Esophagus (tissue), 2 donors: ENCODE data around the gene EHBP1. TPM values are rescaled to one million over a fixed set of nuclear protein-coding genes. Genes with fewer than 3 reads are reported as not detected.

Experiments
- H3K27ac ChIP-seq, 2 donors: one replicate each; pipeline ENCODE4 v1.5.1; 2013; ENCODE audit warnings: low read depth in 2 of 2, mild to moderate bottlenecking in 2 of 2, inconsistent platforms in 1 of 2, low read length in 1 of 2, moderate library complexity in 1 of 2
- H3K27me3 ChIP-seq, 2 donors: one replicate each; pipeline ENCODE4 v1.6.1; 2013; ENCODE audit warnings: low read length in 2 of 2, control low read depth in 1 of 2, mild to moderate bottlenecking in 1 of 2; ENCODE audit not compliant: insufficient read depth in 2 of 2, control insufficient read depth in 1 of 2
- H3K36me3 ChIP-seq, 2 donors: one replicate each; pipeline ENCODE4 v1.6.1; 2013; ENCODE audit warnings: low read length in 1 of 2; ENCODE audit not compliant: control insufficient read depth in 2 of 2, insufficient read depth in 2 of 2
- H3K4me1 ChIP-seq, 2 donors: one replicate each; pipeline ENCODE4 v1.6.1; 2013; ENCODE audit warnings: low read length in 1 of 2; ENCODE audit not compliant: control insufficient read depth in 2 of 2, insufficient read depth in 2 of 2
- H3K4me3 ChIP-seq, 2 donors: one replicate each; pipeline ENCODE4 v1.5.1; 2013; ENCODE audit warnings: low read length in 2 of 2, mild to moderate bottlenecking in 2 of 2, low read depth in 1 of 2, moderate library complexity in 1 of 2
- H3K9me3 ChIP-seq, 2 donors: one replicate each; pipeline ENCODE4 v1.6.1; 2013; ENCODE audit warnings: mild to moderate bottlenecking in 2 of 2, low read depth in 1 of 2, low read length in 1 of 2, moderate library complexity in 1 of 2; ENCODE audit not compliant: control insufficient read depth in 2 of 2, insufficient read depth in 1 of 2
- WGBS, 2 donors: extraction: QIAGEN DNeasy Blood & Tissue Kit; methylation state at CpG; one replicate each; pipeline ENCODE4 v1.1.7; 2013; 5-methylcytosine and 5-hydroxymethylcytosine counted together
- polyA plus RNA-seq, 2 donors: library from polyadenylated mRNA; stranded (reverse); fragments of 200-250 nt; gene quantifications; one replicate each; pipeline ENCODE4 v1.2.3, GENCODE V29; 2013
- donor health status: healthy with polysubstance abuse.
- donor health status: Bipolar disorder and iron deficiency.

EHBP1 gene
- polyA plus RNA-seq, 2 donors = 14.1 to 28.9 TPM

- H3K36me3 ChIP-seq = peaks cover 0 to 9% of the 10 kb centered on the region in 2 donors
- H3K4me3 ChIP-seq = no peak overlapping the region
- WGBS, 2 donors = 61 to 87% methylated on average over 1 of the region's 1 CpG
- H3K27me3 ChIP-seq = no peaks in the 10 kb centered on the region
- peaks cover 0 to 2% of the 10 kb centered on the region in 2 donors for H3K4me1 ChIP-seq
- no peak overlapping the region for H3K27ac ChIP-seq
- H3K9me3 ChIP-seq = no peaks in the 10 kb centered on the region
Observed at GRCh38 chr2:62998949-62999348, 293.4 kb downstream of the EHBP1 start.

GRCh38 chr2:62999905-63000304 is 294.4 kb downstream of the EHBP1 start:
- Histone ChIP-seq H3K9me3 (no peaks in the 10 kb centered on the region), H3K36me3 (peaks cover 0 to 4% of the 10 kb centered on the region in 2 donors), H3K4me1 (peaks cover 0 to 2% of the 10 kb centered on the region in 2 donors), H3K4me3 (no peak overlapping the region), H3K27ac (no peak overlapping the region), H3K27me3 (no peaks in the 10 kb centered on the region)
- WGBS, 2 donors = 63% methylated on average over 1 of the region's 1 CpG

GRCh38 chr2:63000801-63001200 is 295.3 kb downstream of the EHBP1 start:
- H3K4me3 ChIP-seq = no peak overlapping the region
- peaks cover 0 to 4% of the 10 kb centered on the region in 2 donors for H3K36me3 ChIP-seq
- peaks cover 0 to 2% of the 10 kb centered on the region in 2 donors for H3K4me1 ChIP-seq
- WGBS, 2 donors = 87 to 93% methylated on average over 1 of the region's 1 CpG
- H3K9me3 ChIP-seq = no peaks in the 10 kb centered on the region
- H3K27ac ChIP-seq = no peak overlapping the region
- no peaks in the 10 kb centered on the region for H3K27me3 ChIP-seq

GRCh38 chr2:63001576-63001975 is 296.1 kb downstream of the EHBP1 start:
- Histone ChIP-seq H3K4me3 (no peak overlapping the region), H3K9me3 (no peaks in the 10 kb centered on the region), H3K36me3 (peaks cover 0 to 2% of the 10 kb centered on the region in 2 donors), H3K27ac (no peak overlapping the region), H3K27me3 (no peaks in the 10 kb centered on the region), H3K4me1 (peaks cover 0 to 2% of the 10 kb centered on the region in 2 donors)

GRCh38 chr2:63003351-63003750 is 297.8 kb downstream of the EHBP1 start:
- WGBS, 2 donors = 89 to 91% methylated on average over 4 of the region's 4 CpGs
- H3K36me3 ChIP-seq = no peaks in the 10 kb centered on the region
- no peak overlapping the region for H3K4me3 ChIP-seq
- H3K27ac ChIP-seq = no peak overlapping the region
- no peaks in the 10 kb centered on the region for H3K9me3 ChIP-seq
- H3K27me3 ChIP-seq = no peaks in the 10 kb centered on the region
- peaks cover 0 to 2% of the 10 kb centered on the region in 2 donors for H3K4me1 ChIP-seq

- Histone ChIP-seq H3K27me3 (no peaks in the 10 kb centered on the region), H3K27ac (no peak overlapping the region), H3K36me3 (no peaks in the 10 kb centered on the region), H3K9me3 (no peaks in the 10 kb centered on the region), H3K4me3 (no peak overlapping the region), H3K4me1 (no peaks in the 10 kb centered on the region)
Observed at GRCh38 chr2:63007813-63008458, 302.4 kb downstream of the EHBP1 start.

- Histone ChIP-seq H3K27me3 (no peaks in the 10 kb centered on the region), H3K4me3 (no peak overlapping the region), H3K9me3 (no peaks in the 10 kb centered on the region), H3K36me3 (no peaks in the 10 kb centered on the region), H3K4me1 (no peaks in the 10 kb centered on the region), H3K27ac (no peak overlapping the region)
- WGBS, 2 donors = 90 to 93% methylated on average over 1 of the region's 1 CpG
Observed at GRCh38 chr2:63008838-63009237, 303.3 kb downstream of the EHBP1 start.

DNA sequence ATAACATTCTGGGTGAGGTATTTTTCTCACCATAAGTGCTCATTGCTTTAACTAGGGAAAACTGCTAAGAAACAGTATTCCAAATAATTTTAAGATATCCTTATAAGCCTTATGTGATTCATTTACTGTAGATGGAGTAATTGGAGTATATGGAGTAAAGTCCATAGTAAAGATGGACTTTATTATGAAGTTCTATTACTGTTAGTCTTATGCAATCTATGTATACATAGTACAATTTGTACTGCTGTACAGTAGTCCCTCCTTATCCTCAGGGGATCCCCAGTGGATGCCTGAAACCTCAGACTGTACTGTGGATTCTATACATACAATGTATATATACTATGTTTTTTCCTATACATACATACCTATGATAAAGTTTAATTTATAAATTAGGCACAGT is 304.0 kb downstream of the EHBP1 start:
- H3K36me3 ChIP-seq = no peaks in the 10 kb centered on the region
- no peaks in the 10 kb centered on the region for H3K9me3 ChIP-seq
- no peaks in the 10 kb centered on the region for H3K27me3 ChIP-seq
- H3K27ac ChIP-seq = no peak overlapping the region
- H3K4me1 ChIP-seq = no peaks in the 10 kb centered on the region
- no peak overlapping the region for H3K4me3 ChIP-seq

DNA sequence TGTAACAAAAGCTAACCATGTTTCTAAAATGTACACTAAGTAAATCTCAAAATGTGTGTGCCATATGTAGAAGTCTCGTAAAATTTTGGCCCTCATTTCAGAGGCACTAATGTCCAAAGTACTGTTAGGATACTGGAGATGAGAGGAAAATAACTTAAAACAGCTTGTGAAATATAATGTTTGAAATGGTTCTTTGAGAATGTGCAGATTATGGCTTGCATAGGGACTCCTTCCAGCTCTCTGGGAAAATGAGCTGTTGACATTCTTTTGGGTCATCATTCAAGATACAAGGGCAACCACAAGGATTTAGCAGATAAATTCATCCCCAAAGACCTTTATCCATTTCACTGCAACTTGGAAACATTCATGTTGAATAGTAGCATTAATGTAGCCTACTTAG is 307.0 kb downstream of the EHBP1 start:
- Histone ChIP-seq H3K36me3 (peaks cover 0 to 3% of the 10 kb centered on the region in 2 donors), H3K27me3 (no peaks in the 10 kb centered on the region), H3K4me3 (no peak overlapping the region), H3K4me1 (no peaks in the 10 kb centered on the region), H3K27ac (no peak overlapping the region), H3K9me3 (no peaks in the 10 kb centered on the region)
- WGBS, 2 donors = 85 to 89% methylated on average over 1 of the region's 1 CpG

DNA sequence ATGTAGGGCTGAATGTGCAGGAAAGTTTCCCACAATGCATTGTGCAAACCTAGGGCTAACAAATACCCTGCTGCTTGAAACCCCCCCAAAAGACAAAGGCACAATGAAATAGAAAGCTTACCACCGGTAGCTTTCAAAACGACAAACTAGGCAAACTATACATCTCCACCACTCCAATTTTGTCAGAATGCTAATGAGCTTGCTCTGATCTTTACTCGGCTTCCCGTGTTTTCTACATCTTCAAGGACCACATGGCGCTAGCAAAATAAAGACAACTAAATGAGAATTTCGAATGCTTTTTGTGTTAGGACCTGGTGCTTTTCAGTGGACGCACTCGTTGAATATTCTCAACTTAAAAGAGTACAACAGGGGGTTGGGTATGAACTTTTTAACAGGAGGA is 307.9 kb downstream of the EHBP1 start:
- H3K9me3 ChIP-seq = no peaks in the 10 kb centered on the region
- WGBS, 2 donors = 89 to 91% methylated on average over 8 of the region's 8 CpGs
- no peak overlapping the region for H3K27ac ChIP-seq
- H3K4me1 ChIP-seq = no peaks in the 10 kb centered on the region
- H3K27me3 ChIP-seq = no peaks in the 10 kb centered on the region
- peaks cover 0 to 6% of the 10 kb centered on the region in 2 donors for H3K36me3 ChIP-seq
- no peak overlapping the region for H3K4me3 ChIP-seq
